Ovary (tissue), 3 donors: ENCODE data around the gene GPS1.

Experiments used
- EP300 ChIP-seq: sonication (generic); formaldehyde crosslinking; IDR thresholded peaks from one replicate; pipeline ENCODE4 v1.6.1; 2017; ENCODE audit warnings: antibody characterized with exemption
- POLR2A ChIP-seq: fragments of 450-650 bp; IDR thresholded peaks from one replicate; pipeline ENCODE4 v1.6.1; 2017; ENCODE audit warnings: antibody characterized with exemption, mild to moderate bottlenecking, moderate library complexity
- TF ChIP-seq, protein P1 (sequence below), 3 donors: fragments of 450-650 bp in 2 of 3; fragments of 200-600 bp in 1 of 3; IDR thresholded peaks; one replicate each; pipeline versions ENCODE4 v1.5.1 to v1.8.0; 2016 to 2022; ENCODE audit warnings: antibody characterized with exemption in 3 of 3, mild to moderate bottlenecking in 1 of 3
- donor health status: DM: no; HTN: no; CAD: no.

GRCh38 chr17:82031303-82031884, 20.3 kb upstream of the GPS1 start, which contains the start of gene RAC3:
- TF ChIP-seq, protein P1, sequence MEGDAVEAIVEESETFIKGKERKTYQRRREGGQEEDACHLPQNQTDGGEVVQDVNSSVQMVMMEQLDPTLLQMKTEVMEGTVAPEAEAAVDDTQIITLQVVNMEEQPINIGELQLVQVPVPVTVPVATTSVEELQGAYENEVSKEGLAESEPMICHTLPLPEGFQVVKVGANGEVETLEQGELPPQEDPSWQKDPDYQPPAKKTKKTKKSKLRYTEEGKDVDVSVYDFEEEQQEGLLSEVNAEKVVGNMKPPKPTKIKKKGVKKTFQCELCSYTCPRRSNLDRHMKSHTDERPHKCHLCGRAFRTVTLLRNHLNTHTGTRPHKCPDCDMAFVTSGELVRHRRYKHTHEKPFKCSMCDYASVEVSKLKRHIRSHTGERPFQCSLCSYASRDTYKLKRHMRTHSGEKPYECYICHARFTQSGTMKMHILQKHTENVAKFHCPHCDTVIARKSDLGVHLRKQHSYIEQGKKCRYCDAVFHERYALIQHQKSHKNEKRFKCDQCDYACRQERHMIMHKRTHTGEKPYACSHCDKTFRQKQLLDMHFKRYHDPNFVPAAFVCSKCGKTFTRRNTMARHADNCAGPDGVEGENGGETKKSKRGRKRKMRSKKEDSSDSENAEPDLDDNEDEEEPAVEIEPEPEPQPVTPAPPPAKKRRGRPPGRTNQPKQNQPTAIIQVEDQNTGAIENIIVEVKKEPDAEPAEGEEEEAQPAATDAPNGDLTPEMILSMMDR (IDR thresholded peaks at IDR 0.05) = no peak
- TF ChIP-seq POLR2A (no peak), EP300 (no peak)
